DND-41 (cell line): Measurements from ENCODE around the gene NAT8L.

ENCODE experiments used
- ATAC-seq: fragments of 200-7000 bp; cut with Tn5 transposase; 3 replicates; pipeline ENCODE4 v1.9.1; 2021; ENCODE audit warnings: low read depth; ENCODE audit not compliant: insufficient read depth
- DNase-seq: peaks from one replicate; pipeline ENCODE4 v3.0.0-alpha.2; 2020
- H2AFZ ChIP-seq: 2 replicates; pipeline ENCODE4 v1.6.0; 2012; ENCODE audit warnings: low read depth, low read length
- H3K27ac ChIP-seq: 2 replicates; pipeline ENCODE4 v1.5.1; 2012; ENCODE audit warnings: low read length, inconsistent platforms
- H3K27me3 ChIP-seq: fragments of 200-600 bp; sonication (generic); 2 replicates; pipeline ENCODE4 v1.6.0; 2012; ENCODE audit warnings: low read length, mild to moderate bottlenecking, inconsistent platforms; ENCODE audit not compliant: insufficient read depth, poor library complexity
- H3K36me3 ChIP-seq: 2 replicates; pipeline ENCODE4 v1.5.1; 2012; ENCODE audit warnings: low read length, inconsistent platforms; ENCODE audit not compliant: insufficient read depth
- H3K4me1 ChIP-seq: 2 replicates; pipeline ENCODE4 v1.5.1; 2012; ENCODE audit warnings: mild to moderate bottlenecking, low read length; ENCODE audit not compliant: insufficient read depth
- H3K4me2 ChIP-seq: 2 replicates; pipeline ENCODE4 v1.6.0; 2012; ENCODE audit warnings: mild to moderate bottlenecking, moderate library complexity, low read length, inconsistent platforms; ENCODE audit not compliant: insufficient read depth
- H3K4me3 ChIP-seq, 2 experiments: fragments of 200-600 bp in 1 of 2; shearing (Covaris generic) in 1 of 2; 2 replicates each; pipeline ENCODE4 v1.5.1; 2012 to 2016; ENCODE audit warnings: inconsistent platforms in 2 of 2, low read length in 2 of 2, mild to moderate bottlenecking in 2 of 2, low read depth in 1 of 2, moderate library complexity in 1 of 2
- H3K79me2 ChIP-seq: 2 replicates; pipeline ENCODE4 v1.6.0; 2012; ENCODE audit warnings: low read length, inconsistent platforms; ENCODE audit not compliant: insufficient read depth
- H3K9ac ChIP-seq: 2 replicates; pipeline ENCODE4 v1.6.0; 2012; ENCODE audit warnings: low read depth, mild to moderate bottlenecking, inconsistent platforms, low read length, moderate library complexity
- H3K9me3 ChIP-seq: 2 replicates; pipeline ENCODE4 v1.5.1; 2012; ENCODE audit warnings: low read length, moderate library complexity, mild to moderate bottlenecking, inconsistent platforms; ENCODE audit not compliant: insufficient read depth, severe bottlenecking
- H4K20me1 ChIP-seq: 2 replicates; pipeline ENCODE4 v1.6.0; 2012; ENCODE audit warnings: low read length; ENCODE audit not compliant: insufficient read depth
- CTCF ChIP-seq: IDR thresholded peaks from 2 replicates; pipeline ENCODE4 v1.5.1; 2012; ENCODE audit warnings: borderline replicate concordance, low read length, moderate library complexity, mild to moderate bottlenecking; ENCODE audit not compliant: poor library complexity, severe bottlenecking; ENCODE audit errors: extremely low read depth
- EZH2 ChIP-seq: IDR thresholded peaks from 3 replicates; pipeline ENCODE4 v1.6.1; 2012; ENCODE audit warnings: borderline replicate concordance, low read depth, mild to moderate bottlenecking, moderate library complexity, low read length, inconsistent platforms; ENCODE audit not compliant: severe bottlenecking

The NAT8L gene

GRCh38 chr4:2041239-2042130 lies 17.6 kb upstream of the NAT8L start:
- DNase-seq (peak; percentile 85), ATAC-seq (peak; percentile 78)
- Histone ChIP-seq H4K20me1 (peaks cover 25% of the 10 kb centered on the region), H3K9ac (peak overlapping the region; percentile 57), H3K9me3 (no peaks in the 10 kb centered on the region), H3K4me3 (peak overlapping the region; percentile 50 to 82; a peak in 3 of 4 replicates), H3K27ac (no peak overlapping the region), H3K4me2 (peak overlapping the region; percentile 68), H3K36me3 (no peaks in the 10 kb centered on the region), H3K4me1 (peaks cover 15% of the 10 kb centered on the region), H2AFZ (peak overlapping the region; percentile 79), H3K27me3 (no peaks in the 10 kb centered on the region), H3K79me2 (0 out of 2 replicates have a peak, but pooled peaks cover 2% of the 10 kb centered on the region)
- TF ChIP-seq CTCF = peak; percentile 22
- no peak for TF ChIP-seq EZH2

DNA sequence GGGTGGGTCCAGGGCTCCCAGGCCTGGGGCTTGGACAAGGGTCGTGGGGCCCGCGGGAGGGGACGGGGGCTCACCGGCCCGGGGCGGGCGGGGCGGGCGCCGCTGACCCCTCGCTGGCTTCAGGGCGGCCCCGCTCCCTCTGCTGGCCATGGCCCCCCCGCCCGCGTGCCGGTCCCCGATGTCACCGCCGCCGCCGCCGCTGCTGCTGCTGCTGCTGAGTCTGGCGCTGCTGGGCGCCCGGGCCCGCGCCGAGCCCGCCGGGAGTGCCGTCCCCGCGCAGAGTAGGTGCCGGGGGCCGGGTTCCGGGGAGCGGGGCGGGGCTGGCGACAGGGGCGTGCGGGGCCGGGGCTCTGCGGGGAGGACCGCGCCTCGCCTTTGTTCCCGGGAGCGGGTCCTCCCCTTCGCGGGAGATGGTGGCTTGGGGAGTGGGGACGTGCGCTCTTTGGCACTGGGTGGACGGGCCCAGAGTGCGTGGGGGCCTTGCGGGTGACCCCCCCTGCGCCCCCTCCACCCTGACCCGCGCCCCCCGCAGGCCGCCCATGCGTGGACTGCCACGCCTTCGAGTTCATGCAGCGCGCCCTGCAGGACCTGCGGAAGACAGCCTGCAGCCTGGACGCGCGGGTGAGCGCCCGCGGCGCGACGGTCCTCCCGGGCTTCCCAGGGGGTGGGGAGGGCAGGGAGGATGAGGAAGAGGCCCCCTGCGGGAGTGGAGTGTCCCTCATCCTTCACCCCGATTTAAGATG lies 16.8 kb upstream of the NAT8L start:
- Histone ChIP-seq H3K9me3 (no peaks in the 10 kb centered on the region), H3K4me1 (peaks cover 15% of the 10 kb centered on the region), H3K4me2 (peak overlapping the region; percentile 68), H3K9ac (peak overlapping the region; percentile 57), H3K36me3 (no peaks in the 10 kb centered on the region), H3K27ac (no peak overlapping the region), H4K20me1 (peaks cover 25% of the 10 kb centered on the region), H2AFZ (peak overlapping the region; percentile 79; the same call in 1 of the 2 replicates), H3K4me3 (peak overlapping the region; percentile 50 to 82; a peak in 3 of 4 replicates), H3K79me2 (0 out of 2 replicates have a peak, but pooled peaks cover 2% of the 10 kb centered on the region), H3K27me3 (no peaks in the 10 kb centered on the region)
- TF ChIP-seq EZH2 (no peak), CTCF (no peak)
- peak; percentile 51 for DNase-seq
- peak; percentile 76 for ATAC-seq

- no peaks in the 10 kb centered on the region for H3K36me3 ChIP-seq
- DNase-seq (no peak), ATAC-seq (no peak)
- H3K4me3 ChIP-seq = peak overlapping the region in 1 of 2 experiments; percentile 82; a peak in 3 of 4 replicates
- peaks cover 15% of the 10 kb centered on the region for H3K4me1 ChIP-seq
- H3K9me3 ChIP-seq = no peaks in the 10 kb centered on the region
- TF ChIP-seq CTCF = no peak
- no peak for TF ChIP-seq EZH2
- no peaks in the 10 kb centered on the region for H3K27me3 ChIP-seq
- H3K9ac ChIP-seq = peak overlapping the region; percentile 57; the same call in 1 of the 2 replicates
- H4K20me1 ChIP-seq = peaks cover 25% of the 10 kb centered on the region
- H3K79me2 ChIP-seq = 0 out of 2 replicates have a peak, but pooled peaks cover 2% of the 10 kb centered on the region
- no peak overlapping the region for H2AFZ ChIP-seq
- H3K4me2 ChIP-seq = peak overlapping the region; percentile 68
- H3K27ac ChIP-seq = no peak overlapping the region
Measured at GRCh38 chr4:2042947-2043395, 16.2 kb upstream of the NAT8L start.
